Fibroblast of mammary gland (primary cell): ENCODE measurements around the gene ULBP2.
"Not testable (repeated sequence)": the region's sequence is repeated elsewhere in the genome, so short reads cannot be mapped to it uniquely, and the experiment has no call there.

Experiments used
- DNase-seq: peaks from one replicate; pipeline ENCODE4 v3.0.0-alpha.2; 2010; ENCODE audit warnings: low read depth
- H3K4me3 ChIP-seq: 2 replicates; pipeline ENCODE4 v1.5.1; 2011; ENCODE audit warnings: low read depth, mild to moderate bottlenecking, low read length, moderate library complexity; ENCODE audit not compliant: control insufficient read depth
- CTCF ChIP-seq: conservative IDR thresholded peaks from 2 replicates; pipeline ENCODE4 v1.5.1; 2011; ENCODE audit warnings: low read depth, low read length, inconsistent platforms; ENCODE audit not compliant: control insufficient read depth, insufficient read depth

The ULBP2 gene

GRCh38 chr6:149933036-149933435, 8.8 kb upstream of the ULBP2 start:
- no peak for DNase-seq
- TF ChIP-seq CTCF, result no peak
- no peak overlapping the region for H3K4me3 ChIP-seq

DNA sequence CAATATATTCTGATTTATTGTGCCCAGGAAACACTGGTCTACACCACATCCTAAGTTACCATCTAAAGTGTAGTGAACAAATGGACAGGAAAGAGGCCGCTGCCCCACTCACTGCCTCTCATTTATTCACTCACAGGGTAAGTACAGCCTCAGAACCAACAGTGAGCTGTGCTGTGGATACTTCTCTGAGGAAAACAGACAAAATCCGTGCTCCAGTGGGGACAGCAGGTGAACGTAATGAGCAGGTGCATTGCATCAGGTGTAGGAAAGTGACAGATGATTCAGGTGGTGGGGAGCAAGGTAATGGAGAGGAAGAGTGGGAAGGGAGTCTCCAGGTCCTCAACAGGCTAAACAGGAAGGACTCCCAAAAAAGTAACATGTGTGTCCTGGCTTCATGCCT, 8.4 kb upstream of the ULBP2 start:
- no peak for DNase-seq
- H3K4me3 ChIP-seq, result no peak overlapping the region
- TF ChIP-seq CTCF, result no peak

DNA sequence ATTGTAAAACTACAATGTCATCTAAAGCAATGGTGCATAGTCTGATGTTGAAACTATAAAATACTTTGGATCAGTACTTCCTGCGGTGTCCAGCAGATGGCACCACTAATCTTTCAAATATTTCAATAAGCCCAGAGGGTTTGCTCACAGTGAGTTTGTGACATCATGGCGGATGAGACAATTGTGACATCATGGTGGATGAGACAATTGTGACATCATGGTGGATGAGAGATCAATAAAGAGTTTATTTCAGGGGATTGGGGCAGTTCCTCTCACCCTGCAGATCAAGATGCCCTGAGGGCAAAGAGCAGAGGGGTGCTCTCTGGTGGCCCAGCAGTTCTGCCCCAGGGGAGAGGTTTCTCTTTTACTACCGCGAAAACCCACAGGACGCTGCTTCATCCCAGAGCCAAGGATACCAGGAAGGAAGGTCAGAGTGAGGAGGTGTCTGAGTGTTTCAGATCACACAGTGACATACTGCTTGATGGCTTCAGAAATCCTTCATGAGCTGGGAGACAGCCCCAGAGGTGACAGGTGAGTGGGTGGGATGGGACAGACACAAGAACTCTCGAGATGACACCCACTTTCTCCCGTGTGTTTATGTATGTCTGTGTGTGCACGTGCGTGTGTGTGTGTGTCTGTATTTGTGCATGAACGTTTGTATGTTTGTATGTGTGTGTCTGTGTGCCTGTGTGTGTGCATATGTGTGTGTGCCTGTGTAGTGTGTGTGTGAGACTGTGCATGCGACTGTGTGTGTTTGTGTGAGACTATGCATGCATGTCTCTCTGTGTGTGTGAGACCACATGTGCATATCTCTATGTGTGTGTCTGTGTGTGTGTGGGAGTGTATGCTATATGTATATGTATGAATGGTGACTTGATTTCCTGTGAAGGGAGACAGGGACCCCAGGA, 7.3 kb upstream of the ULBP2 start:
- no peak overlapping the region for H3K4me3 ChIP-seq
- peak; percentile 71 for TF ChIP-seq CTCF
- DNase-seq, result peak; percentile 78

- DNase-seq, result peak; percentile 23
- no peak overlapping the region for H3K4me3 ChIP-seq
- no peak for TF ChIP-seq CTCF
Observed at GRCh38 chr6:149935246-149935645, 6.6 kb upstream of the ULBP2 start.

DNA sequence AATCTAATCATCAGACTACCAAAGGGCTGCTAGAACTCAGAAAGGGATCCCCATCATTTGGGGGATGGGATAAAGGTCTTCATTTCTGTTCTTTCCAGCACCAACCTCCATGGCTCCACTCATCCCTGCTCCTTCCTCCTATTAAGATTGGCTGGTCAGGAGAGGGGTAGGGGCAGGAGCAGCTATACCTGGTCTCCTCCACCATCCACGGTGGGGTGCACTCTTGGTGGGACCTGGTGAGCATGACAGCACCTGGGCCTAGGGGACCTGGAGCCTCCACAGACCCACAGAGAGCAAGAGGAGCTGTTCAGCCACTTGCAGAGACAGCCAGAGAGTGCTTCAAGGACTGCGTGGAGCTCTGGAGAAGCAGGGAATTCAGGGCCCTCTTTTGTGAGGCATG, 6.1 kb upstream of the ULBP2 start:
- no peak for DNase-seq
- H3K4me3 ChIP-seq, result no peak overlapping the region
- TF ChIP-seq CTCF, result no peak

DNA sequence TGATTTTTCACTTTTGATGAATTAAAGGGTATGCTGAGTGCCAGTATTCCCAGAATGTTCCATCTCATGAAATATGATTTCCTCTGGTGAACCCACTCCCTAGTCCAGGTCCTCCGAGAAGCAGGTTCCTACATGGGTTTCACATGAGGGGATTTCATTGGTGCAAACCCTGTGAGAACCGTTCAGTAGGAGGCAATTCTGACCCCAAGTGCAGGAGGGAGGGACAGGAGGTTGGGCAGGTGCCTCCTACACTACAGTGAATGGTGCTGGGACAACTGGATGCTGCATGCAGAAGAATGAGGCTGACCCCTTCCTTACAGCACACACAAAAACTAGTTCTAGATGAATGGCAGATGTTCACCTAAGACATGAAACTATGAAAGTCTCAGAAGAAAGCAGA, 5.1 kb upstream of the ULBP2 start:
- DNase-seq, result no peak
- H3K4me3 ChIP-seq, result no peak overlapping the region
- TF ChIP-seq CTCF, result no peak

GRCh38 chr6:149938013-149938570, 3.7 kb upstream of the ULBP2 start:
- not testable (repeated sequence) for DNase-seq
- H3K4me3 ChIP-seq, result peak overlapping the region; percentile 37
